Measurements from ENCODE around the gene MPRIP. TPM values are rescaled to one million over a fixed set of nuclear protein-coding genes. Genes with fewer than 3 reads are reported as not detected.

Gene MPRIP
- total RNA-seq, 4 donors from 2014 or later, result 141 to 305 (median 291) TPM

DNA sequence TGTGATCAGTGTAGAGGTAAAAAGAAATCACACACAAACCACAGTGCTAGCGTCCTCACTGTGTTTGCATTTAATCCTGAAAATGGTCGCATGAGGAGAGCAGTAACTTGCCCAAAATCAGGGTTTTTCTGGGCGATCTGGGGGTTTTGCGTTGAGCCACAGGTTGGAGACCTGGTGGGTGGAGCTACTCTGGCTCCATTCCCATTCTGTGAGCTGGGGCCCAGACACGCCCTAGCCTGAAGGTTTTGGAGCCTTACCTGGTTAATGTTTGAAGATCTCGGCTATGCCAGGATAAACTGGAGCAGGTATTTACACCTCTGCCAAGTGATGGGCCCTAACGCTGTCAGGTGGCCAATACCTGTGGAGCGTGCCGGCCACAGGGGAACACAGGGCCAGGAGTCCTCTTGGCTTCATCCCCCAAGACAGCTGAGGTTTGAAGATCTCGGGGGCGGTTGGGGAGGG is 48.4 kb downstream of the MPRIP start:
- Histone ChIP-seq H3K27me3 (no peaks in the 10 kb centered on the region), H3K9me3 (no peaks in the 10 kb centered on the region), H3K4me3 (no peak overlapping the region), H3K36me3 (peaks cover 0 to 10% (median 0%) of the 10 kb centered on the region in 3 donors), H3K4me1 (peaks cover 0 to 40% (median 4%) of the 10 kb centered on the region in 4 donors), H3K27ac (peak overlapping the region in 2 of 4 donors; percentile 33 to 81)
- TF ChIP-seq, protein P1, sequence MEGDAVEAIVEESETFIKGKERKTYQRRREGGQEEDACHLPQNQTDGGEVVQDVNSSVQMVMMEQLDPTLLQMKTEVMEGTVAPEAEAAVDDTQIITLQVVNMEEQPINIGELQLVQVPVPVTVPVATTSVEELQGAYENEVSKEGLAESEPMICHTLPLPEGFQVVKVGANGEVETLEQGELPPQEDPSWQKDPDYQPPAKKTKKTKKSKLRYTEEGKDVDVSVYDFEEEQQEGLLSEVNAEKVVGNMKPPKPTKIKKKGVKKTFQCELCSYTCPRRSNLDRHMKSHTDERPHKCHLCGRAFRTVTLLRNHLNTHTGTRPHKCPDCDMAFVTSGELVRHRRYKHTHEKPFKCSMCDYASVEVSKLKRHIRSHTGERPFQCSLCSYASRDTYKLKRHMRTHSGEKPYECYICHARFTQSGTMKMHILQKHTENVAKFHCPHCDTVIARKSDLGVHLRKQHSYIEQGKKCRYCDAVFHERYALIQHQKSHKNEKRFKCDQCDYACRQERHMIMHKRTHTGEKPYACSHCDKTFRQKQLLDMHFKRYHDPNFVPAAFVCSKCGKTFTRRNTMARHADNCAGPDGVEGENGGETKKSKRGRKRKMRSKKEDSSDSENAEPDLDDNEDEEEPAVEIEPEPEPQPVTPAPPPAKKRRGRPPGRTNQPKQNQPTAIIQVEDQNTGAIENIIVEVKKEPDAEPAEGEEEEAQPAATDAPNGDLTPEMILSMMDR (IDR thresholded peaks at IDR 0.05), result no peak
- no peak for TF ChIP-seq POLR2A (IDR thresholded peaks at IDR 0.05)
- DNase-seq, result peak in 2 of 3 donors; percentile 61 to 68

DNA sequence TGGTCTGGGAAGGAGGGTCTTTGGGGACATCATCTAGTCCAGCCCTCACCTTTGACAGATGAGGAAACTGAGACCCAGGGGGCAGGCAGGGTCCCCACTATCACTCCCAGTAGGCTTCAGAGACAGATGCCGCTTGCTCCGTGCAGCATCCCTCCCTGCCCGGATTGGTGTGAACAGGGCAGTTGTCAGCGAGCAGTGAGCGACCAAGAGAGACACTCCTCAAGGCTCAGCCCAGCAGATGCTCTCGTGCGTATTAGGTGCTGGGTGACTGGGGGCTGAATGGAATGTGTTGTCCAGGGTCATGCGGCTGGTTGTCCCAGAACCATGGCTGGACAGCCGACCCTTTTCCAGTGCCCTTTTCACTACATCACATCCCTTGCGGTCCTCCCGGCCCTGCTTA is 49.0 kb downstream of the MPRIP start:
- no peaks in the 10 kb centered on the region for H3K9me3 ChIP-seq
- no peaks in the 10 kb centered on the region for H3K27me3 ChIP-seq
- H3K4me3 ChIP-seq, result no peak overlapping the region
- peak in 1 of 3 donors; percentile 25 for DNase-seq
- no peak for TF ChIP-seq POLR2A (IDR thresholded peaks at IDR 0.05)
- TF ChIP-seq, protein P1 (IDR thresholded peaks at IDR 0.05), result no peak
- H3K4me1 ChIP-seq, result peaks cover 0 to 46% (median 4%) of the 10 kb centered on the region in 4 donors
- peak overlapping the region in 2 of 4 donors; percentile 33 to 81 for H3K27ac ChIP-seq
- H3K36me3 ChIP-seq, result peaks cover 0 to 4% (median 0%) of the 10 kb centered on the region in 3 donors

DNA sequence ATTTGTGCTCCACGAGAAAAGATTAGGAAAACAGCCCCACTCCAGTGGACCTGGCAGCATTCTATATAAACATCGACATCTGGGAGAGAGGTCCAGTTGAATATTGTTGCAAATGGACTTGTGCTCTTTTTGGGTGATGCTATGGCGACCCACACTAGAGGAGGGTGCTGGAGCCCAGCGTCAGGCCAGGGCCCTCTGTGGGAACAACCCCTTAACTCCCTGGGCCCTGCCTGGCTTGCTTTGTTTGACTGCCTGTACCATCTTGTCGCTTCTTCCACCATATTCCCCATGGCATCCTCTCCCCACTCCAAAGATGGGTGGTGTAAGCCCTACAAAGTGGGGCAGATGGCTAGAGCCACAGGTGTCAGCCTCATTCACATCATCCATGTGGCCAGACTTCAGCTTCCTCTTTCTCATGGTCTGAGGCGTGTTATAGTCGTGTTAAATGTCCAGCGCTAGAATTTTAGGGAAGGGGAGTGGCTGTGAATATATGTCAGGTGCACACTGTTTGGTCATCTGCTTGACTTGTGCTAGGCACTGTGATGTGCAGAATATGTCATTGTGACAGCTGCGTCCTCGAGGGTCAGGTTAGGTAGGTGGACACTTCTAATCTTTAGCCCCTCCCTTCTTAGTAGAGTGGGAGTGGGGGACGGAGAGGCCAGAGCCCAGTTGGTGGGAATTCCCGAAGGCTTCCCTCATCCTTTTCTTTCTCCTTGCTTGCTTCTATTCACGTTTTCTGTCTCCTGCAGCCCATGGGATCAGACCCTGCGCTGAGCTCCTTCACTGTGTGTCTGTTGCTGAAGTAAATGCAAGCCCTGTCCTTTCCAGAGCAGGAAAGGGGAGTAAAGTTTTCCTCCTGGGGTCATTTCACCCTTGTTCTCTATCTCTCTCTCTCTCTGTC is 49.8 kb downstream of the MPRIP start:
- no peak for TF ChIP-seq POLR2A (IDR thresholded peaks at IDR 0.05)
- TF ChIP-seq, protein P1 (IDR thresholded peaks at IDR 0.05), result no peak
- peaks cover 0 to 55% (median 4%) of the 10 kb centered on the region in 4 donors for H3K4me1 ChIP-seq

DNA sequence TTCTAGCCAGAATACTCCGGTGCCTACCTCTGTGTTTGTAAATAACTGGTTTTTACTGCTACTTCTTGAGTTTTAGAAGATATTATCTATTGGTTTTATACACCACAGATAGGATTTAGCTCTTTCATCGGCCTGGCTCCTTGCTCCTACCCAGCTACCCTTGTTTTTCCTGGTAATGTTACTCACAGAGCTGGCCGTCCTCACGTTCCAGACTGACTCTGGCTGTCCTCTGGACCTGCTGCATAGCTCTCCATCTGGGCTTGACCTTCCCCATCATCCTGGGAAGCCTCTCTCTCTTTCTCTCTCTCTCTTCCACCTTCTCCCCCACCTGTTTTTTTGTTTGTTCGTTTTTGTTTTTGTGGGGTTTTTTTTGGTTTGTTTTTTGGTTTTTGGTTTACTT is 51.5 kb downstream of the MPRIP start:
- Histone ChIP-seq H3K4me3 (no peak overlapping the region), H3K27me3 (no peaks in the 10 kb centered on the region), H3K4me1 (peaks cover 0 to 71% (median 4%) of the 10 kb centered on the region in 4 donors), H3K9me3 (no peaks in the 10 kb centered on the region), H3K27ac (no peak overlapping the region), H3K36me3 (no peaks in the 10 kb centered on the region)
- DNase-seq, result no peak
- TF ChIP-seq, protein P1 (IDR thresholded peaks at IDR 0.05), result no peak
- TF ChIP-seq POLR2A (IDR thresholded peaks at IDR 0.05), result no peak

More for the DNA sequence above, 49.8 kb downstream of the MPRIP start:
- no peaks in the 10 kb centered on the region for H3K27me3 ChIP-seq
- no peak for DNase-seq
- H3K9me3 ChIP-seq, result no peaks in the 10 kb centered on the region
- H3K27ac ChIP-seq, result peak overlapping the region in 1 of 4 donors; percentile 12
- H3K36me3 ChIP-seq, result peaks cover 0 to 3% (median 0%) of the 10 kb centered on the region in 3 donors
- H3K4me3 ChIP-seq, result no peak overlapping the region

DNA sequence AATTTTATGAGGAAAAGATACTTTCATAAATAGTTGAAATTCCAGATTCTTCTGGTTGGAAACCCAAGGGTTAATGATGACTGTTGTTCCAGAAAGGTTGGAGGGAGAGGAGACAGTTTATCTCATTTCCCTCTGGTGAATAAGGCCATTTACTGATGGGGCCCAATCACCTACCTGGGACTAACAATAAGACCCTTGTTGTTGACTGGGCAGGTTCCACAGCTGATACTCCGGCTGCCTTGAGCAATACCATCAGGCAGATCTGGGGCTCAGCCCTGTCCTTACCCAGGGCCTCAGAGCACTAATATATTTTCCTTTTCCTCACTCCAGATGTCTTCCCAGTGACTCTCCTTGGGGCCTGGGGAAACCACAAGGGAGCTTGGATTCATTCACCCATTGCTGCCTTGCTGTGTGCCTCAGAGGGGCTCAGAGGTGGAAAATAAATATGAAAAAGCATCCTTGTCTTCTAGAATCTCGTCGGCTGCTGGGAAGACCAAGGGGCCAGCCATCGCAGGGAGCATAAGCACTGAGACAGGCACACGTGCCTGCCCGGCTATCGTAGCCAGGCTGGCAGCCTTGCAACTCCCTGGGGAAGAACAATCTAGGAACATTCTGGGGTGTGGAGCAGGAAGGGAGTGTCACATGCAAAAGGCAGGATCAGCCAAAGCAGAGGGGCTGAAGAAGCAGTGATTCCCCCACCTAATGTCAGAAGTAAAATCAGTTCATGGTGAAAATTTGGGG is 54.4 kb downstream of the MPRIP start:
- DNase-seq, result peak in 1 of 3 donors; percentile 53

More for the DNA sequence above, 54.4 kb downstream of the MPRIP start:
- Histone ChIP-seq H3K27ac (peak overlapping the region in 3 of 4 donors; percentile 39 to 65 (median 61)), H3K4me1 (peaks cover 0 to 60% (median 0%) of the 10 kb centered on the region in 4 donors), H3K36me3 (no peaks in the 10 kb centered on the region), H3K4me3 (no peak overlapping the region), H3K27me3 (no peaks in the 10 kb centered on the region), H3K9me3 (no peaks in the 10 kb centered on the region)
- TF ChIP-seq, protein P1 (IDR thresholded peaks at IDR 0.05), result no peak
- no peak for TF ChIP-seq POLR2A (IDR thresholded peaks at IDR 0.05)

Data from Peyer's patch (tissue), 4 donors.